Stimulated activated CD4-positive, alpha-beta T cell treated with anti-CD3 and anti-CD28 coated beads, Interleukin-2, amount 100 ng/mL, for 4 hours (primary cell): ENCODE data around the gene FILIP1L.

Source experiments
- DNase-seq: peaks from one replicate; pipeline ENCODE4 v3.0.0-alpha.2; 2020; ENCODE audit warnings: low read depth

FILIP1L gene

GRCh38 chr3:99885851-99886250, 228.4 kb downstream of the FILIP1L start:
- no peak for DNase-seq

DNA sequence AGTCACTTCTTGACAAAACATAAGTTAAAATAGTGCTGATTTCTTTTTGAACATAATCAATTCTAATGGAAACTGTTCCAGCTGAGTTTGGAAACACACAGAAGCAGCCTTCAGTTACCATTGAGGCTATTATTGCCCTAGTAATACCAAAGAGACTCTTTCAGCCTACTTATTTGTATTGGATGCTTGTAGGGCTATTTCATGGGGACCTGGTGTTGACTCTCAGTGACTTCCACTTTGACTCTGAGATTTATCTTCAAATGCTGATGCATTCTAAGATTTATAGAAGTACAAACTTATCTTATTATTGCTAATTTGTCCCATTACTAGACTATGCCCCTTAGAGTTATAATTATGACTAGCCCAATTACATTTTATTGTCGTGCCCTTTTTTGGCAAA, 229.2 kb downstream of the FILIP1L start:
- DNase-seq, result no peak

GRCh38 chr3:99884484-99884883, 229.8 kb downstream of the FILIP1L start:
- no peak for DNase-seq

- DNase-seq, result no peak
These were observed 230.6 kb downstream of the FILIP1L start for GRCh38 chr3:99883693-99884092.

- DNase-seq, result no peak
These were observed 231.2 kb downstream of the FILIP1L start for GRCh38 chr3:99883138-99883461.

DNA sequence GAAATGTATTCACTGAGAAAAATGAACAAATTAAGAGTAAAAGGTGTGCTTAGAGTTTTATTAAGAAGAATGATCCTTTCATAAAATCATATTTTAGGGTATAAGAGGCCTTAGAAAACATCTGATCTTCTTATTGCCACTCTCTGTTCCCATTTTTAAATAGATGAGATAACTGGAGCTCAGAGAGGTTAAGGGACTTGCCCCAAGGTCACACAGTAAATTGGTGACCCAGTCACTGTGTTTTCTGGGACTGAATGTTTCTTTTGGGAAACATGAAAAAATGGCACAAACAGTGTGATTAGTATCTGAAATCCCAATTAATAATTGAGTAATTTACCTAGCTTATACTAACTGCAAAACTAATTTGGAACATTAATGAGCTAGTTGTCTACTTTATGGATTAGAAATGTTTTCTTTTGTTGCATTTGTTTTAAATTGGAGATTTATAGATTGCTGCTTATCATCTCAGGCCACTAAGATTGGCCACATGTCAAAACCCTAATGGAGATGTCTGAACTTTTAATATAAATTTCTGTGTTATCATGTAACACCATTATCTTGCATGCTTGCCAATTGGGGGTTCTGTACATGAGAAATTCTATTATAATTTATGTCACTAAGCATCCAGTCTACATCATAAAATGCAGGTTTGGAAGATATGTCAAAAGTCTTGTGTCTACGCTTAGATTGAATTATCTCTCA, 231.7 kb downstream of the FILIP1L start:
- DNase-seq, result no peak

DNA sequence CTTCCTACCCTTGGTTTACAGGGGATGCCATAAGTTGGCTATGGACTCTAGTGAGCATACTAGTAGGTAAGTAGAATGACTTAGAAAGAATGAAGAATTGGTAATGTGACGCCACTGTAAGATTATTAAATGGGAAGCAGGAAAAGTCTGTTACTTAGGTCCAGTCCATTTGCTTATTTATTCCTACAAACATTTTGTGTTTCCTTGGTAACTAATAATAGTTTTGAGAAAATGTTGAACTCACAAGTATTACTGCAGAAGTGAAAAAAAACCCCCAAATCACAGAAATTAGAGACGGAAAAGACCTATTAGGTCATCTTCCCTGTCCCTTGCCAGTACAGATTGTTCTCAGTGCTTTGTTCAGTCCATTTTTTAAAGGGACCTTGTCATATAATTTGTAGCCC, 233.2 kb downstream of the FILIP1L start:
- no peak for DNase-seq

GRCh38 chr3:99879275-99879674, 235.0 kb downstream of the FILIP1L start:
- DNase-seq, result no peak

DNA sequence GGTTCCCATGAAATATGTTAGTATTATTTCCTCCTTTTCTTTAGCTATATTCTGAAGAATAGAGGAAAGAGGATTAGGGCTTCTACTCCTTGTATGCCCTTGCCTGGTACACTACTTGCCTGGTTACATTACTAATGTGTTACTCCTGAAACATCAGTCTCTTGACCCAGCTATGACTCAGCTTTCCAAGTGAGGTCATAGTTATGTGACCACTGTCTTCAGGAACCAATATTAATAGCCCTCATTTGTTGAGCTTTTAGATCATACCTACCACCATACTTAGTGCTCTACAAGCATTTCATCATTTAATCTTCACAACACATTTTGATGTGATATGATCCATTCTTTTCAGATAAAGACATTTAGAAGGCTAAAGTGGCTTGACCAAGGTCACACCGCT, 236.3 kb downstream of the FILIP1L start:
- no peak for DNase-seq

DNA sequence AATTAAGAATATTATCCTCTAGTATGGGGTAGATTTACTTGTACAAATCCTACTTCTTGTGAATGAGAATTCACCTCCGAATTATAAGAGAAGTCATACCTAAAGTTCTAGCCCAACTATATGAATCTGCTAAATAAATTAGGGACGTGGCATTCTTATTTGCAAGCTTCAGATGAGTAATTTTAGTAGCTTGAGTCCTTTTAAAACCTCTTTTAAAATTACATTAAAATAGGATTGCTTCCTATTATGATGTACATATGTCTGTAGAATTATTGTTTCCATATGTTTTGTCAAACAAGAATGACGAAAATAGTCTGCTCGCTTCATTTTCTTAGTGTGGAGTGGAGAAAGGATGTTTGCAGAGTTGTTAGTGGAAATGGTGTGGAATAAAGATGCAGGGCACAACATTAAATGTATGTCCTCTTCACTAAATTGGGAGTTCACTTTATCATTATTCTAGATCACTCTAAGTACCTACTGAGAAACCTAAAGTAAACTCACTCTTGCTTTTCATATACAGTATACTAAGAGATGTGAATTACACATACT, 237.2 kb downstream of the FILIP1L start:
- DNase-seq, result no peak

DNA sequence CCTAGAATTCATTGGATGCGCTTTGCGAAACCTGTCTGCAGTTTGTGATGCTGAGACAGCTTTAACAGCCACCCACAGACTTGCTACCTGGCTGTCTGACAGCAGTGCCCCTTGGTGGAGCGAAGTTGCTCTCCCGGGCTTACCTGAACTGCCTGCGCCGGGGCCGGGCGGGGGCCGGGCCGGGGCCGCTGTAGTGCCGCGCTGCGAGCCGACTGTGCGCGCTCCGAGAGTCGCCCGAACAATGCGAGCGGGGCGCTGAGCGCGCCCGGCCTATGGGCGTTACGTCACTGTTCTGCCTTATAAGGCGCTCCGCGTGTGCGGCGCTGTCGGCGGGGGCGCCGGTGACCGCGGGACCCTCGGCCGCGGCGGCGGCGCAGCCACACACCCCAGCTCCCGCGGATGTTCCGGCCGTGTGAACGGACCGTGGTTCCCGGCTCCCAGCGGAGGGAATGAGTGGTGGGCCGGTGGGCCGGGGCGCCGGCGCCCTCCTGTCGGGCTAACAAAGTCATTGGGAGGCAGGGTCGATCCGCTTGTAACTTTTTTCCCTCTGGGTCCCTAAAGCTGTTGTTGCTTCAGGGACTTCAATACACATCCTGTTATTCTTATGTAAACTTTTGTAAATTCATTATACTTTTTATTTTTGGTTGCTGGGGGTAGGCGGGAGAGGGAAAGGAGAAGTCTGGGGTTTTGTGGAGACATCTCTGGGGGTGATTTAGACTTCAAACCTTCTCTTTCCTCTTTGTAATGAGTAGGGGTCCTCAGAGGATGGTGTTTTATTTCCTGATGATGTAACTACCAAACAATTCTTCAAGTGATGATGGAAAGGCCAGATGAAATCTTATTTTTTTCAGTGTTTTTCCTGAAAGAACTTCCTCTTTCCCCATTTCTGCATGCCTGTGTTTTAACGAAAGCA, 238.1 kb downstream of the FILIP1L start:
- DNase-seq, result peak; percentile 60

GRCh38 chr3:99875581-99875928, 238.7 kb downstream of the FILIP1L start:
- no peak for DNase-seq

GRCh38 chr3:99874237-99875002, 239.9 kb downstream of the FILIP1L start:
- DNase-seq, result no peak

DNA sequence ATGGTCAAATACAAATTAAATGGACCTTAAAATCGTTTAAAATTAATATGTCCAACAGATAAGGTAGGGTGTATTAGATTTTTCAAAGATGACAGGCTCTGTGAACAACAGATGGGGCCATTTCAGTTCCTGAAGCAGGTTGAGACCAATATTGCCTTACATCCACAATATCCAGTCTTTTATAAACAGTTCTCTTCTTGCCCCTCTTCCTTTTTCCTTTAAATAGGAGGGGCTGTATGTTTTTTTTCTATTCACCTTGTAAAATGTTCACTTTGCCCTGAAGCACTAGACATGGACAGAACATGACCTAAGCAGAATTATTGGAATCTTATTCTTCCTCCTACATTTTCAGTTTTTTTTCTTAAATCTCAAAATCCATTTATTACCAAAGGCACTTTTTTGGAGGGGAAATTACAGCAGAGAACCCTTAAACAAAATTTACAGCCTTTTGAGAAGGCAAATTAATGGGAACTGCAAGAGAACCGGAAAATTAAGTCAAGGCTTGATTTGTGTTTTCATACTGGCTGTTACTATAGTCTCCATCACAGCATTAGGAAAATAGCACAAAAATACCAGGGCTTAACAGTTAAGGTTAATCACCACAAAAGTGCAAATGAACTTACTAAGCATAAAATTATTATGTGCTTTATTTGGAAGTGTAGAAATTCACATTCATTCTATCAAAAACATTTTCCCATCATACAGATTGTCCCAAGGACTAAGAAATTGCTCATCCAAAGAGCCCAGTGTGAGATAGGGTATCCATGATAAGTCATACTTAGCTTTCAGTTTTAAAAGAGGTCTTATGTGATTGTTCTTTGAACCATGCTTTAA, 240.8 kb downstream of the FILIP1L start:
- no peak for DNase-seq

- DNase-seq, result no peak
These were observed 241.4 kb downstream of the FILIP1L start for GRCh38 chr3:99872923-99873254.

- no peak for DNase-seq
These were observed 242.9 kb downstream of the FILIP1L start for GRCh38 chr3:99871231-99872045.

- DNase-seq, result no peak
These were observed 243.6 kb downstream of the FILIP1L start for GRCh38 chr3:99870712-99871111.

- no peak for DNase-seq
These were observed 244.7 kb downstream of the FILIP1L start for GRCh38 chr3:99869621-99870020.

DNA sequence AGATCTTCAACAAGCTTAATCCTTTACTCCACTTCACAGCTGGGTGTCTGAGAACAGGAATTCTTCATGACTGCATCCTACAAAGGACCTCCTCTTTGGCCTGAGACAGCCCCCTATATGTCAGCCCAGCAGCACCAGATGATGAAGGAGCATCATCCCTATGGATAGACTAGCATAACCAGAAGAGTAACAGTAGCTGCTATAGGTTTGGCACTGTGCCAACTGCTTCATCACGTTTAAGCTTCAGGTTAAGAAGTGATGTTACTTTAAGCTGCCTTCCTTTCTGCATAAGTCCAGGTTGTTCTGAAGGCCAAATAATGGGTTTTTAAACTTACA, 246.0 kb downstream of the FILIP1L start:
- no peak for DNase-seq

GRCh38 chr3:99867594-99868310, 246.5 kb downstream of the FILIP1L start:
- DNase-seq, result no peak
